ENCODE data around the gene TNFRSF8.
"Not testable (repeated sequence)": the region's sequence is repeated elsewhere in the genome, so short reads cannot be mapped to it uniquely, and the experiment has no call there.

The TNFRSF8 gene

GRCh38 chr1:12090326-12090725, 27.2 kb downstream of the TNFRSF8 start:
- no peak for DNase-seq

- no peak for DNase-seq
Observed at GRCh38 chr1:12091191-12091590, 28.1 kb downstream of the TNFRSF8 start.

- DNase-seq: no peak
Observed at GRCh38 chr1:12094180-12094579, 31.1 kb downstream of the TNFRSF8 start.

- peak in 1 of 2 experiments; percentile 42 for DNase-seq
Observed at GRCh38 chr1:12095452-12096263, 32.6 kb downstream of the TNFRSF8 start.

GRCh38 chr1:12096615-12097014, 33.5 kb downstream of the TNFRSF8 start:
- DNase-seq: no peak

- no peak for DNase-seq
Observed at GRCh38 chr1:12097321-12097720, 34.2 kb downstream of the TNFRSF8 start.

- DNase-seq: no peak
Observed at GRCh38 chr1:12098786-12099185, 35.7 kb downstream of the TNFRSF8 start.

- DNase-seq: no peak
Observed at GRCh38 chr1:12099610-12100009, 36.5 kb downstream of the TNFRSF8 start.

GRCh38 chr1:12100071-12100470, 37.0 kb downstream of the TNFRSF8 start:
- DNase-seq: no peak

GRCh38 chr1:12101120-12101519, 38.0 kb downstream of the TNFRSF8 start:
- not testable (repeated sequence) for DNase-seq

GRCh38 chr1:12102066-12102465, 39.0 kb downstream of the TNFRSF8 start:
- DNase-seq: no peak

- DNase-seq: no peak
Observed at GRCh38 chr1:12104417-12104816, 41.3 kb downstream of the TNFRSF8 start.

GRCh38 chr1:12106153-12106552, 43.0 kb downstream of the TNFRSF8 start:
- DNase-seq: no peak

GRCh38 chr1:12106861-12107260, 43.8 kb downstream of the TNFRSF8 start:
- not testable (repeated sequence) for DNase-seq

GRCh38 chr1:12107718-12108117, 44.6 kb downstream of the TNFRSF8 start:
- DNase-seq: no peak

- no peak for DNase-seq
Observed at GRCh38 chr1:12109901-12110300, 46.8 kb downstream of the TNFRSF8 start.

GRCh38 chr1:12111741-12112140, 48.6 kb downstream of the TNFRSF8 start:
- DNase-seq: no peak

GRCh38 chr1:12112711-12113161, 49.6 kb downstream of the TNFRSF8 start:
- DNase-seq: no peak

- DNase-seq: peak in 1 of 2 experiments; percentile 64
Observed at GRCh38 chr1:12113433-12114339, 50.6 kb downstream of the TNFRSF8 start.

GRCh38 chr1:12114340-12114683, 51.2 kb downstream of the TNFRSF8 start:
- DNase-seq: no peak

GRCh38 chr1:12114916-12115315, 51.8 kb downstream of the TNFRSF8 start:
- no peak for DNase-seq

GRCh38 chr1:12121212-12122003, 58.3 kb downstream of the TNFRSF8 start:
- peak in 1 of 2 experiments; percentile 24 for DNase-seq

GRCh38 chr1:12123172-12123571, 60.1 kb downstream of the TNFRSF8 start:
- DNase-seq: no peak
